Glutamatergic neuron (in vitro differentiated cells): Measurements from ENCODE around the gene OSBPL6. TPM values are rescaled to one million over a fixed set of nuclear protein-coding genes. Genes with fewer than 3 reads are reported as not detected.

Source experiments
- DNase-seq: peaks from one replicate; pipeline ENCODE4 v3.0.0; 2022
- H3K27ac Mint-ChIP-seq: one replicate; pipeline ENCODE4 v1.8.0; 2020; ENCODE audit warnings: mild to moderate bottlenecking, mixed read lengths, inconsistent platforms; ENCODE audit not compliant: unreplicated experiment
- H3K27me3 Mint-ChIP-seq: one replicate; pipeline ENCODE4 v1.8.0; 2020; ENCODE audit warnings: mild to moderate bottlenecking, moderate library complexity, mixed read lengths, inconsistent platforms; ENCODE audit not compliant: unreplicated experiment
- H3K36me3 Mint-ChIP-seq: one replicate; pipeline ENCODE4 v1.8.0; 2020; ENCODE audit warnings: mild to moderate bottlenecking, mixed read lengths, inconsistent platforms; ENCODE audit not compliant: unreplicated experiment
- H3K4me1 Mint-ChIP-seq: one replicate; pipeline ENCODE4 v1.8.0; 2020; ENCODE audit warnings: mild to moderate bottlenecking, low read depth, mixed read lengths, inconsistent platforms; ENCODE audit not compliant: unreplicated experiment
- H3K4me3 Mint-ChIP-seq: one replicate; pipeline ENCODE4 v1.8.0; 2020; ENCODE audit warnings: mild to moderate bottlenecking, mixed read lengths, inconsistent platforms; ENCODE audit not compliant: unreplicated experiment
- H3K9me3 Mint-ChIP-seq: one replicate; pipeline ENCODE4 v1.8.0; 2020; ENCODE audit warnings: mild to moderate bottlenecking, moderate library complexity, mixed read lengths, inconsistent platforms; ENCODE audit not compliant: unreplicated experiment
- CTCF ChIP-seq: fragments of 200-600 bp; sonication (generic); IDR thresholded peaks from one replicate; pipeline ENCODE4 v1.5.0; 2021; ENCODE audit not compliant: partially characterized antibody, unreplicated experiment
- total RNA-seq: library from RNA; stranded (reverse); fragmentation: NEBNext Ultra II Directional; extraction: Animal tissue kit (Norgen Biotek cat#: 25700); gene quantifications from one replicate; pipeline ENCODE4 v1.2.1, GENCODE V29; 2021; ENCODE audit not compliant: unreplicated experiment

Gene OSBPL6
- total RNA-seq, 1 donor from 2014 or later, result 14.4 TPM

- DNase-seq, result no peak
- H3K9me3 Mint-ChIP-seq, result no peaks in the 10 kb centered on the region
- no peak for TF ChIP-seq CTCF
- H3K4me3 Mint-ChIP-seq, result no peak overlapping the region
- no peaks in the 10 kb centered on the region for H3K4me1 Mint-ChIP-seq
- no peak overlapping the region for H3K27ac Mint-ChIP-seq
- no peaks in the 10 kb centered on the region for H3K27me3 Mint-ChIP-seq
- no peaks in the 10 kb centered on the region for H3K36me3 Mint-ChIP-seq
These were observed 242.3 kb downstream of the OSBPL6 start for GRCh38 chr2:178436662-178437061.

- no peak for DNase-seq
- H3K36me3 Mint-ChIP-seq, result no peaks in the 10 kb centered on the region
- no peak overlapping the region for H3K27ac Mint-ChIP-seq
- no peaks in the 10 kb centered on the region for H3K9me3 Mint-ChIP-seq
- no peak for TF ChIP-seq CTCF
- H3K4me1 Mint-ChIP-seq, result no peaks in the 10 kb centered on the region
- H3K27me3 Mint-ChIP-seq, result no peaks in the 10 kb centered on the region
- H3K4me3 Mint-ChIP-seq, result no peak overlapping the region
These were observed 247.1 kb downstream of the OSBPL6 start for GRCh38 chr2:178441426-178441825.

- no peaks in the 10 kb centered on the region for H3K36me3 Mint-ChIP-seq
- no peak overlapping the region for H3K27ac Mint-ChIP-seq
- DNase-seq, result no peak
- H3K9me3 Mint-ChIP-seq, result peaks cover 5% of the 10 kb centered on the region
- H3K4me1 Mint-ChIP-seq, result peaks cover 18% of the 10 kb centered on the region
- no peak for TF ChIP-seq CTCF
- peak overlapping the region; percentile 93 for H3K4me3 Mint-ChIP-seq
- H3K27me3 Mint-ChIP-seq, result peaks cover 3% of the 10 kb centered on the region
These were observed 254.8 kb downstream of the OSBPL6 start for GRCh38 chr2:178448968-178449661.

GRCh38 chr2:178449700-178450523 is 255.6 kb downstream of the OSBPL6 start:
- H3K27me3 Mint-ChIP-seq, result peaks cover 3% of the 10 kb centered on the region
- H3K27ac Mint-ChIP-seq, result peak overlapping the region; percentile 79
- peak overlapping the region; percentile 93 for H3K4me3 Mint-ChIP-seq
- H3K4me1 Mint-ChIP-seq, result peaks cover 18% of the 10 kb centered on the region
- no peak for DNase-seq
- peaks cover 5% of the 10 kb centered on the region for H3K9me3 Mint-ChIP-seq
- H3K36me3 Mint-ChIP-seq, result no peaks in the 10 kb centered on the region
- no peak for TF ChIP-seq CTCF

- Mint-ChIP-seq H3K27ac (peak overlapping the region; percentile 79), H3K27me3 (peaks cover 3% of the 10 kb centered on the region), H3K9me3 (peaks cover 5% of the 10 kb centered on the region)
These were observed 256.1 kb downstream of the OSBPL6 start for GRCh38 chr2:178450524-178450773.

More at GRCh38 chr2:178450524-178450773, 256.1 kb downstream of the OSBPL6 start:
- TF ChIP-seq CTCF, result no peak
- peak overlapping the region; percentile 93 for H3K4me3 Mint-ChIP-seq
- H3K36me3 Mint-ChIP-seq, result no peaks in the 10 kb centered on the region
- DNase-seq, result no peak
- H3K4me1 Mint-ChIP-seq, result peaks cover 18% of the 10 kb centered on the region
